ENCODE data around the gene IFT27.

DNA sequence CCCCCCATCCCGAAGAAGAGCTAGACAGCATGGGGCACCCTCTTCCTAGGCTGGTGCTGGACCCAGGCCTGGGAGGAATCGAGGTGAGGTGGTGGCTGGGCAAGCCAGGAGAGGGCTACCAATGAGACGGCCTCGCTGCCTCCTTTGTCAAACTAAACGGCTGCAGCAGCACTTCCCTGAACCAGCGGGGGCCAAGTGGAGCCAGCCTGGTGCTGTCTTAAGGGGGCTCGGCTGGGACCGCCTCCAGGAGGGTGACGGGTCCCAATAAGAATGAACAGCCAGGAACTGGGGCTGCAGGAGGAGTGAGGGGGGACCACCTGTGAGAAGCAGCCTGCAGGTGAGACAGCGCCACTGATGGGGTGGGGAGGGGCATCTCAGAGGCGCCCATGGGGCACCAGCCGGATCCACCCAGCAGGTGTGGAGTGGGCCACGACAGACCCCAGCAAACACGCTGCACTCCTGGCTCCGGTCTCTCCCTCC is 17.1 kb downstream of the IFT27 start:
- TF ChIP-seq CTCF (IDR thresholded peaks at IDR 0.05; ENCODE audit: insufficient read depth, low read length) (no peak), GABPA (IDR thresholded peaks at IDR 0.05; ENCODE audit: low read depth) (no peak), POLR2AphosphoS5 (IDR thresholded peaks at IDR 0.05; ENCODE audit: low read depth) (no peak), REST (IDR thresholded peaks at IDR 0.05; ENCODE audit: insufficient replicate concordance, low read depth) (no peak), SPI1 (IDR thresholded peaks at IDR 0.05; ENCODE audit: borderline replicate concordance, low read depth) (no peak)

Data from HL-60 (cell line).